Nephron progenitor cell (in vitro differentiated cells): Measurements from ENCODE around the gene CCNO.

Experiments
- DNase-seq: peaks from one replicate; pipeline ENCODE4 v3.0.0; 2021
- H3K27ac Mint-ChIP-seq: 2 replicates; pipeline ENCODE4 v1.8.0; 2021; ENCODE audit warnings: mild to moderate bottlenecking, moderate library complexity, mixed read lengths
- H3K27me3 Mint-ChIP-seq: 2 replicates; pipeline ENCODE4 v1.8.0; 2021; ENCODE audit warnings: mild to moderate bottlenecking, low read depth, mixed read lengths; ENCODE audit not compliant: poor library complexity
- H3K36me3 Mint-ChIP-seq: 2 replicates; pipeline ENCODE4 v1.8.0; 2021; ENCODE audit warnings: low read depth, mixed read lengths
- H3K4me1 Mint-ChIP-seq: 2 replicates; pipeline ENCODE4 v1.8.0; 2021; ENCODE audit warnings: mixed read lengths
- H3K4me3 Mint-ChIP-seq: 2 replicates; pipeline ENCODE4 v1.8.0; 2021; ENCODE audit warnings: mild to moderate bottlenecking, moderate library complexity, mixed read lengths
- H3K9me3 Mint-ChIP-seq: 2 replicates; pipeline ENCODE4 v1.8.0; 2021; ENCODE audit warnings: mild to moderate bottlenecking, moderate library complexity, mixed read lengths
- CTCF ChIP-seq: fragments of 200-600 bp; sonication (generic); IDR thresholded peaks from 2 replicates; pipeline ENCODE4 v1.5.0; 2021; ENCODE audit warnings: antibody characterized with exemption

The CCNO gene

GRCh38 chr5:55226027-55226933 lies 7.1 kb downstream of the CCNO start:
- H3K4me3 Mint-ChIP-seq, result peak overlapping the region; percentile 44
- peaks cover 100% of the 10 kb centered on the region for H3K27me3 Mint-ChIP-seq
- no peaks in the 10 kb centered on the region for H3K36me3 Mint-ChIP-seq
- H3K4me1 Mint-ChIP-seq, result peaks cover 21% of the 10 kb centered on the region
- peak; percentile 78 for TF ChIP-seq CTCF
- H3K27ac Mint-ChIP-seq, result no peak overlapping the region
- peaks cover 8% of the 10 kb centered on the region for H3K9me3 Mint-ChIP-seq
- DNase-seq, result peak; percentile 89

GRCh38 chr5:55225346-55225745 lies 8.1 kb downstream of the CCNO start:
- Mint-ChIP-seq H3K4me3 (no peak overlapping the region), H3K36me3 (no peaks in the 10 kb centered on the region), H3K27me3 (peaks cover 100% of the 10 kb centered on the region), H3K4me1 (peaks cover 16% of the 10 kb centered on the region), H3K27ac (no peak overlapping the region), H3K9me3 (peaks cover 12% of the 10 kb centered on the region)
- no peak for TF ChIP-seq CTCF
- DNase-seq, result no peak

GRCh38 chr5:55223812-55224240 lies 9.6 kb downstream of the CCNO start:
- H3K36me3 Mint-ChIP-seq, result no peaks in the 10 kb centered on the region
- peaks cover 16% of the 10 kb centered on the region for H3K4me1 Mint-ChIP-seq
- H3K4me3 Mint-ChIP-seq, result peak overlapping the region; percentile 56
- H3K27ac Mint-ChIP-seq, result no peak overlapping the region
- TF ChIP-seq CTCF, result no peak
- DNase-seq, result no peak
- H3K27me3 Mint-ChIP-seq, result peaks cover 100% of the 10 kb centered on the region
- H3K9me3 Mint-ChIP-seq, result peaks cover 15% of the 10 kb centered on the region

GRCh38 chr5:55222985-55223811 lies 10.2 kb downstream of the CCNO start:
- peaks cover 15% of the 10 kb centered on the region for H3K9me3 Mint-ChIP-seq

More at GRCh38 chr5:55222985-55223811, 10.2 kb downstream of the CCNO start:
- peak; percentile 65 for DNase-seq
- no peak for TF ChIP-seq CTCF
- H3K27me3 Mint-ChIP-seq, result peaks cover 100% of the 10 kb centered on the region
- no peaks in the 10 kb centered on the region for H3K36me3 Mint-ChIP-seq
- no peak overlapping the region for H3K27ac Mint-ChIP-seq
- H3K4me3 Mint-ChIP-seq, result peak overlapping the region; percentile 59
- H3K4me1 Mint-ChIP-seq, result peaks cover 16% of the 10 kb centered on the region
